NCI-H1105 treated with DMSO at 0.1 percent for 48 hours (cell line): ENCODE results near the gene SLC44A3.
A peak's percentile ranks its signal among the peaks of the same experiment; 100 is the strongest.

ENCODE experiments used
- DNase-seq: peaks from one replicate; lab custom pipeline; 2025; lab: John Stamatoyannopoulos, UW

The SLC44A3 gene

GRCh38 chr1:94908965-94909364 is 88.8 kb downstream of the SLC44A3 start:
- no peak for DNase-seq

- no peak for DNase-seq
Measured at GRCh38 chr1:94909486-94909885, 89.3 kb downstream of the SLC44A3 start.

- no peak for DNase-seq
Measured at GRCh38 chr1:94912263-94913184, 92.4 kb downstream of the SLC44A3 start.

- no peak for DNase-seq
Measured at GRCh38 chr1:94917251-94917650, 97.1 kb downstream of the SLC44A3 start.

- DNase-seq: no peak
Measured at GRCh38 chr1:94919241-94920030, 99.3 kb downstream of the SLC44A3 start.

GRCh38 chr1:94920061-94920460 is 99.9 kb downstream of the SLC44A3 start:
- DNase-seq: no peak

DNA sequence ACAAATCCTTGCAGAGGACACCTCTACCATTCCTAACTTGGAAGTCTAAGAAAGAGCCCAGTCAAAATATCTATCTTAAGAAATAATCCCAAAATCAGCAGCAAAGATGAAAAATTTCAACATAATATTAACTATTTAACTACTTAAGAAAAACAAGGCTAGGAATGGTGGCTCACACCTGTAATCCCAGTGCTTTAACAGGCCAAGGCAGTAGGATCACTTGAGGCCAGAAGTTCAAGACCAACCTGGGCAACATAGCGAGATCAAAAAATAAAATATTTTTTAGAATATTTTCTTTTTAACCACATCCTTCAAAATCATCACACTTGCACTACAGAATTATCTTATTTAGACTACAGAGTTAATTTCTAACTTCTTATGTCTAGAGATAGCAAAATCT is 101.8 kb downstream of the SLC44A3 start:
- DNase-seq: no peak

DNA sequence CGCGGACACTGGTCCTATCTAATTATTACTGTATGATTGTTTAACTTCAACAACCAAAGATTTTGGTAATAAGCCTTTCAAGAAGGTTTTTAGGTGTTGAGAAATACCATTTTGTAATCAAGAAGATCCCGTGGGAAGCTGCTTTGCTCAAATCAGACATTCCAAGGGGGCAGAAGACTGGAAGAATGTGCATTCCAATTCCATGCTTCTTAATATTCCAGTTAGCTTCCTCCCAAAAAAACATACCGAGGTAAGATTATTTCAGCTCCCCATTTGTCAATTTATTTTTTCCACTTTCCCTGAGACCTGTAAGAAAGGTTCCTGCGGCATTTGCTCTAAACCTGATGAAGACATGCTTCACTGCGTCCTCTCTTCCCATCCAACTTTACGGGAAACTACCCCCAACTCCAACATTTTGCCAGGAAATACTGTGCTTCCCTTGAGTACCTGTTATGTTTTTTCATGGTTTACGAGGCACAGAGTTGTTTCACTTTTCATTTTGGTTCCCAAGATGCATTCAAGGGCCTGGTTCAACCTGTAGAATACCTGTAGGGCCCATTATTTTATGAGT is 102.7 kb downstream of the SLC44A3 start:
- DNase-seq: no peak

DNA sequence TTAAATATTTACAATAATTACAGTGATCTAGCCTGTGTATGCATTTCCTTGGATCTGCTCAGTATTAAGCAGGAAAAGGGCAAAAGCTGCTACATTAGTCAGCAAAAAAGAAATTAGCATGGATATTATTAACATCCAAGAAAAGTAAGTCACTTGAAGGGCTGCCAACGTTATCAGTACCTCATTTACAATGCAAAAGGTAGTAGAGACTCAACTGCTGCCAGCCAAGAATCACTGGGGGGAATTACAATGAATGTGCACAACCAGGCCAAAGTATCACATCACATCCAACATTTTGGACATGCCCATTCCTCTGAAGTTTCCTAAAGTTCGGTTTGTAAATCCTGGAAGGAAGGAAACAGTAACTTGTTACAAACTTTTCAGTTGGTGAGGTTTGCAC is 104.8 kb downstream of the SLC44A3 start:
- DNase-seq: peak; percentile 35

DNA sequence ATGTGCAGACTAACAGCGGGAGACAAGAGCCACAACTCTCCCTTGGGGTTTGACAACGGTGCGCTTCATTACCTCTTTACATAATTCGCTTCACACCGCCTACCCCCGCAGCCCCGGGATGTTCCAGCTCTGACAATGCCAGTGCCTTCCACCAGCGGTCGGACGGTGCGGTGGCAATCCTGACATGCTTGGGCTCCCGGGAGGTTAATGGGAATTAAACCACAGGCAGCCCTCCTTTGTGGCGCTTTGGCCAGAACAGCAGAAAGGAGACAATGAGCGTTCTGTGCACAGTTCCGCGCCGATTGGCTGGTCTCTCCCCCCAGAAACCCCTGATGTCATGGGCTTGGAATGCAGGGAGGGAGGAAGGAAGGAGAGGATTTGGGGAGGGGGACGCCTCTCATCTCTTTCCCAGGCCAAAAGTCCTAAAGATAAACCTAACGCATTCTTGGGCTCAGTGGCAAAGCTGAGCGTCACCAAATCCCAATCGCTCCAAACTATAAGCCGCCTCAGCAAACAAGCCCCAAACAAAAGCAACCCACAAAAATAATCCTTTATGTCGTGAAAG is 105.5 kb downstream of the SLC44A3 start:
- DNase-seq: peak; percentile 77

DNA sequence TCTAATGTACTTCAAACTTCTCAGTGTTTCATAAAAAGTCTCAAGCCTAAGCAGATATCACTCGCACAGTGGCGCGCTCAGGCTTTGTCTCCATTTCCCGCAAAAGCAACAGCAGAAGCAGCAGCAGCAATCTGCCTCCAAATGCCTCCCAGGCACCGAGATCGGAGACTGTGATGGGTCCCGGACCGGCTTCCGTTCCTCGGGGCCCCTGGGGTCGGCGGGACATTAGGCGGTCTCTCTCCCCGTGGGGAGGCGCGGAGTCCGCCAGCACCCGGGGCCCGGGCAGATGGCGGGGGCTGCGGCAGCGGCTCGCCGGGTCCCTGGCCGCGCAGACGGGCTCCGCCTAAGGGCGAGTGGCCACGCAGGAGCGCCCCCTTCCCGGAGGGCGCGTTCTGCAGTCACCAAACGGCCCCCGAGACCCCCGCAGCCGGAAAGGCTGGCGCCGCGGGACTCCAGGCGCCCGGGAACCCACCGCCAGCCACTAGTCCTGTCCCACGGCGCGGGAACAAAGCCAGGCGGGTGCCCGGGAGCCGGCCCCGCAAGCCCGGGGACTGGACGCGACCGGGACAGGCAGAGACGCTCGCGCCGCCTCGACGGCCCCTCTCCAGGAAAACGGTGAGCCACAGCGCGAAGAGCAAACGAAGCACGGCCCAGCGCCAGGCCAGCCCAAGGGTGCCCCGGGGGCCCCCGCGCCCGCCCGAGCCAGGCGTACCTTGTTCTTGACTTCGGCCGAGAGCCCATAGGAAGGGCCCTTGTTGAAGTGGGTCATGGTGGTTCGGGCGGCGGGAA is 106.2 kb downstream of the SLC44A3 start:
- DNase-seq: peak; percentile 60

- DNase-seq: peak; percentile 93
Measured at GRCh38 chr1:94926915-94927404, 106.8 kb downstream of the SLC44A3 start, which contains the start of gene CNN3. TSS of gene CNN3 (minus strand) at chr1:94927110. CDS start at chr1:94926894, 216 bp downstream.

- peak; percentile 74 for DNase-seq
Measured at GRCh38 chr1:94927405-94928175, 107.4 kb downstream of the SLC44A3 start.

DNA sequence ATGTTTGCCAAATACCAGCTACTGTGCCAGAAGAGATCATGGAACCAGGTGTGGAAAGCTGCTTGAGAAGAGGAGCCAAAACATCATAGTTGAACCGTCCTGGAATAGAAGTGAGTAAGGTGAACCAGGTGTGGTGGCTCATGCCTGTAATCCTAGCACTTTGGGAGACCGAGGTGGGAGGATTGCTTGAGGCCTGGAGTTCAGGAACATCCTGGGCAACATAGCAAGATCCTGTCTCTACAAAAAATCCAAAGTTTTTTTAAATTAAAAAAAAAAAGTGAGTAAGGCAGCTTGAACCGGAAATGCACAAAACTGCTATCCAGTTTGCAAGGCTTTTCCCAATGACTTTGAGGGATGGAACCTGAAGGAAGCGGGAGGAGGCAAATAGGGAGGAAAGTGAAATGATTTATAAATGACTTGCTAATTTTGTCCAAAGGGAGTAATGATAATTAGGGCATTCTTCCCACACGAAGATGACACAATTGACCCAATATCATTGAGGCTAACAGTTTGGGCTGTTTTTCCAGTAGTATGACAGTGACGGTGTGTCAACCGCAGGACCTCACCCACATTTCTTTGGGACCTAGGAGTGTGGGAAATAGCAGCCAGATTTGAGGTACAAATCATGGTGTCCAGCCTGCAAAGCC is 108.3 kb downstream of the SLC44A3 start:
- DNase-seq: no peak

GRCh38 chr1:94929351-94930217 is 109.4 kb downstream of the SLC44A3 start:
- DNase-seq: no peak

DNA sequence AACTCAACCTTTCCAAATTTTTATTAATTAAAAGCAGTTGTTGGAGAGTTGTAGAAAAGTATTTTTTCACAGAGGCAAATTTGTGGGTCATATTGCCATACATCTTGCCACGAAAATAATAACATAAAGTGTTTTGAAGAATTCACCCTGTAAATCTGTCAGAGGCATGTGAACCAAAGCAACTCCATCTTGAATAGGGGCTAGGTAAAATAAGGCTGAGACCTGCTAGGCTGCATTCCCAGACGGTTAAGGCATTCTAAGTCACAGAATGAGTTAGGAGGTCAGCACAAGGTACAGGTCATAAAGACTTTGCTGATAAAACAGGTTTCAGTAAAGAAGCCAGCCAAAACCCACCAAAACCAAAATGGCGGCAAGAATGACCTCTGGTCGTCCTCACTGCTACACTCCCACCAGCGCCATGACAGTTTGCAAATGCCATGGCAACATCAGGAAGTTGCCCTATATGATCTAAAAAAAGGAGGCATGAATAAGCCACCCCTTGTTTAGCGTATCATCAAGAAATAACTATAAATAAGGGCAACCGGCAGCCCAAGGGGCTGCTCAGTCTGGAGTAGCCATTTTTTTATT is 111.2 kb downstream of the SLC44A3 start:
- DNase-seq: no peak

DNA sequence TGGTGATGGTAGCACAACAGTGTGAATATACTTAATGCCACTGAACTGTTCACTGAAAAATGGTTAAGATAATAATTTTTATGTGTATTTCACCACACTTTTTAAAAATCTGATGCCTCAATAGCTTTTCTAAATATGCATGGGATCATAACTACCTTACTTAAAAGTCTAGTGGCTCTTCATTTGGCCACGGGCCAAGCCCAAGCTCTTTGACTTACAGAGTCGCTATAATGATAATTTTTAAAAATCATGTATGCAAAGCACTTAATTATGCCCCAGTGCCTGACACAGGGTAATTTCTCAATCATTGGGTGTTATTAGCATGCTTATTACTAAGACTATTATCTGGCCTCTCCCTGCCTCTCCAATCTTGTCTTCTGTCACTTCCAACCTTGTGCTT is 114.4 kb downstream of the SLC44A3 start:
- peak; percentile 55 for DNase-seq

- no peak for DNase-seq
Measured at GRCh38 chr1:94935034-94935433, 114.9 kb downstream of the SLC44A3 start.

DNA sequence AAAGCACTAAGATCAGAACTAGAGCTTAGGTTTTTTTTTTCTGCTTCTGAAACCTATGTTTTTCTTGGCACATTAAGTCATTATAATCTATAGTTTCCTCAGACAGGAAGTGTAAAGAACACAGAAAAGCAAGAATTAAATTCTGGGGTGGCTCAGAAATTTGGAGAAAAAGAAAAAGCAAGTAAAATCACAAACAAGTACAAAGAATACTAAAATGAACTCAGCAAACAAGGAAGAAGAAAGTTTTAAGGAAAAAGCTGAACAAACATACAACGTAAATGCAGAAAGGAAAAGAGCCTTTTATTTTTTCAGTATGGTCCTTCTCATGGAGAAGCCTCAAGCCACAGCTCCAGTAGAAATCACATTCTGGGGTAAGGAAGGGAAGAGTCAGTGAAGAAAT is 115.3 kb downstream of the SLC44A3 start:
- DNase-seq: no peak
